Right cardiac atrium (tissue), 5 donors: ENCODE measurements around the gene IYD. TPM values are rescaled to one million over a fixed set of nuclear protein-coding genes. Genes with fewer than 3 reads are reported as not detected.

Source experiments
- ATAC-seq, 2 donors: fragments of 200-7000 bp; cut with Tn5 transposase; one replicate each; pipeline versions ENCODE4 v1.8.0 to v1.9.1; 2020; ENCODE audit warnings: moderate library complexity in 2 of 2, mild to moderate bottlenecking in 1 of 2
- DNase-seq, 3 donors: peaks; one replicate each; pipeline ENCODE4 v3.0.0-alpha.2; 2020
- H3K27ac ChIP-seq: one replicate; pipeline ENCODE4 v1.5.1; 2013; ENCODE audit warnings: mild to moderate bottlenecking, low read length, control low read depth, moderate library complexity
- H3K27me3 ChIP-seq: one replicate; pipeline ENCODE4 v1.6.1; 2013; ENCODE audit not compliant: control insufficient read depth, insufficient read depth
- H3K4me1 ChIP-seq: one replicate; pipeline ENCODE4 v1.6.1; 2013; ENCODE audit warnings: low read length; ENCODE audit not compliant: control insufficient read depth, insufficient read depth
- H3K4me3 ChIP-seq: one replicate; pipeline ENCODE4 v1.5.1; 2013; ENCODE audit warnings: low read length, control low read depth
- H3K9me3 ChIP-seq: one replicate; pipeline ENCODE4 v1.6.1; 2013; ENCODE audit warnings: low read length; ENCODE audit not compliant: control insufficient read depth
- WGBS: extraction: QIAGEN DNeasy Blood & Tissue Kit; methylation state at CpG from one replicate; pipeline ENCODE4 v1.1.7; 2013; 5-methylcytosine and 5-hydroxymethylcytosine counted together
- intact Hi-C, 4 donors: fragments of 100-400 bp; cut with DNase I; formaldehyde crosslinking; loops; one replicate each; pipeline versions ENCODE4 v1.11.0 to v1.14.0; 2022 to 2023
- polyA plus RNA-seq: library from polyadenylated mRNA; stranded (reverse); fragments of 200-250 nt; gene quantifications from one replicate; pipeline ENCODE4 v1.2.3, GENCODE V29; 2013
- total RNA-seq, 4 donors: library from RNA; stranded (reverse); fragmentation: NEBNext Ultra II Directional; extraction: Animal tissue kit (Norgen Biotek cat#: 25700); gene quantifications; one replicate each; pipeline ENCODE4 v1.2.1, GENCODE V29; 2021
- donor health status: healthy with polysubstance abuse.
- donor health status: DM: no; HTN: yes; CAD: no.
- donor health status: DM: no; HTN: no; CAD: no.
- donor health status: DM: no; HTN: yes; CAD: no; lungs with severe emphysema.
- donor health status: DM: yes; HTN: yes; CAD: no.

The IYD gene
- total and polyA plus RNA-seq, 5 donors = not detected

GRCh38 chr6:150417899-150418826 is 49.4 kb downstream of the IYD start:
- Histone ChIP-seq H3K27ac (no peak overlapping the region), H3K27me3 (no peaks in the 10 kb centered on the region), H3K9me3 (no peaks in the 10 kb centered on the region), H3K4me1 (peaks cover 3% of the 10 kb centered on the region), H3K4me3 (peak overlapping the region; percentile 79)
- intact Hi-C loops = loop anchor here in 3 of 4 donors (2.0 to 10.0 kb wide), 4 partner anchors 183 to 397 kb away; no protein-coding TSS in a partner anchor
- DNase-seq (no peak), ATAC-seq (peak; percentile 81 to 89)
- WGBS = 11% methylated on average over 12 of the region's 12 CpGs

- no peaks in the 10 kb centered on the region for H3K9me3 ChIP-seq
- no peaks in the 10 kb centered on the region for H3K27me3 ChIP-seq
- intact Hi-C loops = loop anchor here in 3 of 4 donors (2.0 to 10.0 kb wide), 4 partner anchors 182 to 396 kb away; no protein-coding TSS in a partner anchor
- DNase-seq = peak; percentile 80 to 93 (median 89)
- peak overlapping the region; percentile 79 for H3K4me3 ChIP-seq
- H3K4me1 ChIP-seq = peaks cover 2% of the 10 kb centered on the region
- H3K27ac ChIP-seq = peak overlapping the region; percentile 70
- WGBS = 8% methylated on average over 23 of the region's 23 CpGs
- peak; percentile 82 to 86 for ATAC-seq
Measured at GRCh38 chr6:150418827-150419594, 50.2 kb downstream of the IYD start.

- Histone ChIP-seq H3K27me3 (no peaks in the 10 kb centered on the region), H3K4me3 (no peak overlapping the region), H3K9me3 (no peaks in the 10 kb centered on the region), H3K27ac (no peak overlapping the region), H3K4me1 (peaks cover 2% of the 10 kb centered on the region)
- ATAC-seq (no peak), DNase-seq (no peak)
- intact Hi-C loops = loop anchor here in 2 of 4 donors (5.0 to 10.0 kb wide), 2 partner anchors 184 to 392 kb away; no protein-coding TSS in a partner anchor
- 94% methylated on average over 2 of the region's 2 CpGs for WGBS
Measured at GRCh38 chr6:150420428-150420827, 51.6 kb downstream of the IYD start.

- no peak overlapping the region for H3K27ac ChIP-seq
- DNase-seq (no peak), ATAC-seq (no peak)
- no peaks in the 10 kb centered on the region for H3K9me3 ChIP-seq
- peaks cover 4% of the 10 kb centered on the region for H3K4me1 ChIP-seq
- H3K27me3 ChIP-seq = no peaks in the 10 kb centered on the region
- intact Hi-C loops = loop anchor here in 2 of 4 donors (5.0 to 10.0 kb wide), 2 partner anchors 184 to 391 kb away; no protein-coding TSS in a partner anchor
- H3K4me3 ChIP-seq = no peak overlapping the region
- WGBS = 55% methylated on average over 3 of the region's 3 CpGs
Measured at GRCh38 chr6:150420926-150421325, 52.1 kb downstream of the IYD start.

- Histone ChIP-seq H3K9me3 (no peaks in the 10 kb centered on the region), H3K4me1 (peaks cover 2% of the 10 kb centered on the region), H3K27ac (no peak overlapping the region), H3K27me3 (no peaks in the 10 kb centered on the region), H3K4me3 (no peak overlapping the region)
- ATAC-seq = no peak
- DNase-seq = no peak
- 98% methylated on average over 8 of the region's 8 CpGs for WGBS
- intact Hi-C loops = loop anchor here in 1 of 4 donors (10.0 kb wide), 1 partner anchor 179 kb away; no protein-coding TSS in a partner anchor
Measured at GRCh38 chr6:150425508-150425907, 56.7 kb downstream of the IYD start.

- DNase-seq (no peak), ATAC-seq (peak in 1 of 2 donors; percentile 60)
- H3K4me1 ChIP-seq = peaks cover 2% of the 10 kb centered on the region
- intact Hi-C loops = loop anchor here in 1 of 4 donors (10.0 kb wide), 1 partner anchor 179 kb away; no protein-coding TSS in a partner anchor
- H3K27ac ChIP-seq = no peak overlapping the region
- WGBS = 64% methylated on average over 8 of the region's 8 CpGs
- no peaks in the 10 kb centered on the region for H3K9me3 ChIP-seq
- H3K27me3 ChIP-seq = no peaks in the 10 kb centered on the region
- H3K4me3 ChIP-seq = no peak overlapping the region
Measured at GRCh38 chr6:150426198-150426597, 57.4 kb downstream of the IYD start.

- H3K9me3 ChIP-seq = no peaks in the 10 kb centered on the region
- H3K27me3 ChIP-seq = no peaks in the 10 kb centered on the region
- H3K4me1 ChIP-seq = peaks cover 2% of the 10 kb centered on the region
- WGBS = 78% methylated on average over 6 of the region's 6 CpGs
- intact Hi-C loops = loop anchor here in 1 of 4 donors (10.0 kb wide), 1 partner anchor 178 kb away; no protein-coding TSS in a partner anchor
- H3K4me3 ChIP-seq = no peak overlapping the region
- ATAC-seq (no peak), DNase-seq (no peak)
- no peak overlapping the region for H3K27ac ChIP-seq
Measured at GRCh38 chr6:150427037-150427602, 58.3 kb downstream of the IYD start.

GRCh38 chr6:150427843-150428242 is 59.0 kb downstream of the IYD start:
- Histone ChIP-seq H3K9me3 (no peaks in the 10 kb centered on the region), H3K27me3 (no peaks in the 10 kb centered on the region), H3K27ac (no peak overlapping the region), H3K4me3 (no peak overlapping the region), H3K4me1 (peaks cover 2% of the 10 kb centered on the region)
- intact Hi-C loops = loop anchor here in 1 of 4 donors (10.0 kb wide), 1 partner anchor 177 kb away; no protein-coding TSS in a partner anchor
- DNase-seq (no peak), ATAC-seq (no peak)
- 95% methylated on average over 2 of the region's 2 CpGs for WGBS

GRCh38 chr6:150430815-150431214 is 62.0 kb downstream of the IYD start:
- DNase-seq (no peak), ATAC-seq (no peak)
- intact Hi-C loops = no loop called here
- Histone ChIP-seq H3K27me3 (no peaks in the 10 kb centered on the region), H3K4me3 (no peak overlapping the region), H3K9me3 (no peaks in the 10 kb centered on the region), H3K4me1 (no peaks in the 10 kb centered on the region), H3K27ac (no peak overlapping the region)
- 87% methylated on average over 8 of the region's 8 CpGs for WGBS

GRCh38 chr6:150435360-150435759 is 66.5 kb downstream of the IYD start:
- DNase-seq (no peak), ATAC-seq (no peak)
- Histone ChIP-seq H3K4me3 (no peak overlapping the region), H3K27me3 (no peaks in the 10 kb centered on the region), H3K4me1 (no peaks in the 10 kb centered on the region), H3K27ac (no peak overlapping the region), H3K9me3 (no peaks in the 10 kb centered on the region)
- 92% methylated on average over 3 of the region's 3 CpGs for WGBS
- intact Hi-C loops = no loop called here
